NCI-H2081 treated with DMSO at 0.1 percent for 48 hours (cell line): ENCODE results near the gene TNKS2.
"Not testable (repeated sequence)": the region's sequence is repeated elsewhere in the genome, so short reads cannot be mapped to it uniquely, and the experiment has no call there.

Experiments
- DNase-seq: peaks from one replicate; lab custom pipeline; 2025; lab: John Stamatoyannopoulos, UW

The TNKS2 gene

GRCh38 chr10:91865562-91866081, 67.4 kb downstream of the TNKS2 start:
- DNase-seq: no peak

DNA sequence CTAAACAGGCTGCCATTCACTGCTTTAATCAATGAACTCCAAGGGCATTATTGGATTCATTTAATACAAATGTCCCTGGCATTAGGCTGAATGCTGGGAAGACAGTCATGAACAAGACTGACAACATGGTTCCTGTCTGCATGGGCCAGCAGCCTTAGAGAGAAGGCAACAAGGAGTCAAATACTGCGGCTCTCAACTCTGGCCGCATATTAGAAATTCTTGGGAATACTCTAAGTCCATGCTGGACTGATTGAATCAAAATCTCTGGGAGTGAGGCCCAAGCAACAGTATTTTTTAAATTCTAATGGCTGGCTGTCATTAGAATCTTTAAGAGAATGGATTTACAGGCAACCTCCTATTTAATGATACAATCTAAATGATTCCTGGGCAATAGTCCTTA, 76.9 kb downstream of the TNKS2 start:
- DNase-seq: no peak

GRCh38 chr10:91875779-91876178, 77.6 kb downstream of the TNKS2 start:
- no peak for DNase-seq

- DNase-seq: no peak
These were observed 81.4 kb downstream of the TNKS2 start for GRCh38 chr10:91879515-91880170.

DNA sequence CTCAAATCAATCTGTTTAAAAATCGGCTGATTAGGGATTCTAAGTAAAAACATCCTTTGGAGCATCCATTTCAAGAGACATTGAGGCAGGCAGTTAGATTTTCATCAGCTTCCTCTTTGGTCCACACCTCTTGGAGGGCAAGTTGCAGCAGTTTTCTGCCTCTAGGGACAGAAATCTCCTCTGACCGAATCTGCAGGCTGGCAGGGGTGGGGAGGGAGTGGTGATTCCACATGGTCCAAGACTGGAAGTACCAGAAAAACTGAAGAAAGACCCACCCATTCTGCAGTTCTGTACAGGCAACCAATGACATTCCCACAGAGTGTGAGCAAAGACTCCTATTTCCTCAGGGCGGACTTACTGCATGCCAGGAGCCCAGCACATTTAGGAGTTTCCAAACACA, 82.1 kb downstream of the TNKS2 start:
- no peak for DNase-seq

- DNase-seq: no peak
These were observed 85.6 kb downstream of the TNKS2 start for GRCh38 chr10:91883549-91884444.

- no peak for DNase-seq
These were observed 86.3 kb downstream of the TNKS2 start for GRCh38 chr10:91884536-91884935.

- no peak for DNase-seq
These were observed 87.3 kb downstream of the TNKS2 start for GRCh38 chr10:91885362-91886079.

- no peak for DNase-seq
These were observed 88.7 kb downstream of the TNKS2 start for GRCh38 chr10:91886954-91887271.

DNA sequence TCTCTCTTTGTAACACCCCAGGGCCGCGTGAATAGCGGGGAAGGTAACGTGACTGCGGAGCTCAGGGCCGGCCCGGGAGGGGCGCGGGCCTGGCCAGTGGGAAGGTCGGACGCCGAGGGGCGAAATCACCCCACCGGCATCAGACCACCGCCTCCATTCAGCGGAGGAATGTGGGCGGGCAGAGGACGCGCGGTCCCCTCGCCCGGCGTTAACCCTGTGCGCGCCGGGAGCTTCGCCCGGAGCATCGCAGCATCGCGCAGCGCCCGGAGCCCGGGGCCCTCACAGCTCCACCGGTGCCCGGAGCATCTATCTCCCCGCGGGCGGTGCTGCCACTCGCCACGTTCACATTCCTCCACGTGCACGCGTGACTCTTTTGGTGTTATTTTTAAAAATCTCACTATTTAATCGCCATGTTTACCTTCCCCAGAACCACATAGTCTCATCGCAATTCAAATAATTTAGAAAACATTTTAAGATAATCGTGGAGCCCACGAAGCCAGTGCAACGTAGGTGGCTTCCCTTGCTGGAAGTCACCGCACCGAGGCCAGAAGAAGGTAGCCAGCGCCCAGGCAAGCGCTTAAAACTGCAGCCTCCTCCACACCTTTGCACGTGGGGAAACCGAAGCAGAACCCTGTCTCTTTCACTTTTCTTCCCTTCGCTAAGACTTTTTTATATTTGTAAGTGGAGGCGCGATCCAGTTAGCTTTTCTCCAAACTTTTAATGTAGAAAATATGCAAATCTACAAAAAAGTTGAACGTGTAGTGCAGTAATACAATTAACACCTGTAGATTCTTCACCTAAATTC, 89.2 kb downstream of the TNKS2 start:
- no peak for DNase-seq

- DNase-seq: no peak
These were observed 93.1 kb downstream of the TNKS2 start for GRCh38 chr10:91891125-91892001.

GRCh38 chr10:91893051-91893450, 94.8 kb downstream of the TNKS2 start:
- no peak for DNase-seq

- DNase-seq: not testable (repeated sequence)
These were observed 96.0 kb downstream of the TNKS2 start for GRCh38 chr10:91894261-91894685.

DNA sequence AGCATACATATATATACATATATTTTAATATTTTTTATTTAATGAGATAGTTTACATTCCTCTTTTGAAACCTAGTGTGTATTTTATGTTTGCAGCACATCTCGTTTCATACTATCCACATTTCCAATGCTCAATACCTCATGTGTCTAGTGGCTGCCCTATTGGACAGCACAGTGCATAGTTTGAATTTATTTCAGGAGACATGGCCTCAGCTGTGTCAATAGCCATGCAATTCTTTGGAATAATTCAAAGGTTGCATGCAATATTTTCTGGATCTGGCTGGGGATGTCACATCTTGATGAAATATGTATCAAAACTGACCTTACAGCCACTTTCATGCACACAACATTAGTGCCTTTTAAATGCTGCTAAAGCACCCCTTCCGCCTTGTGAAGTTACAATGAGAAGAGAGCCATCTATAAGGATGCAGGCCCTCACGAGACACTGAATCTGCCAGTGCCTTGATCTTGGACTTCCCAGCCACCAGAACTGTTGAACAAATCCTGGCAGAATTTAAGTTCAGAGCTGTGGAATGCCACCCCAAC, 98.1 kb downstream of the TNKS2 start:
- DNase-seq: no peak

DNA sequence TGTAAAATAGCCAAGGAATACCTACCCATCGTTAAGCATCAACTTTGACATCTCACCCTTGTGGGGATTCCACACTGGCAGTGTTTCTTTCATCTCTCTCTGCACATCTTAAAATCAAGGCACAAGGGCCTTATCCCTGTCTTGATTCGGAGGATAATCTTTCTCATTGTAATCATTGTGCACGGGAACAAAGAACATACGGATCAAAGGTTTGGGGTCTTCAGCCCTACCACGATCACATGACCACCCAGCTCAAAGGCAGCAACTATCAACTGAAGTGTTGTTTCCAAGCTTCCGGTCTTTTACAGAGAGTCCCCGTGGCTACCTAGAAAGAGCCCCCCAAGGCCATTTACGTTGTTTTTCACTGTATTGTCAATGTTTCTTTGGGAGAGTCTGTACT, 99.2 kb downstream of the TNKS2 start:
- no peak for DNase-seq

- DNase-seq: no peak
These were observed 103.8 kb downstream of the TNKS2 start for GRCh38 chr10:91901784-91902677.

DNA sequence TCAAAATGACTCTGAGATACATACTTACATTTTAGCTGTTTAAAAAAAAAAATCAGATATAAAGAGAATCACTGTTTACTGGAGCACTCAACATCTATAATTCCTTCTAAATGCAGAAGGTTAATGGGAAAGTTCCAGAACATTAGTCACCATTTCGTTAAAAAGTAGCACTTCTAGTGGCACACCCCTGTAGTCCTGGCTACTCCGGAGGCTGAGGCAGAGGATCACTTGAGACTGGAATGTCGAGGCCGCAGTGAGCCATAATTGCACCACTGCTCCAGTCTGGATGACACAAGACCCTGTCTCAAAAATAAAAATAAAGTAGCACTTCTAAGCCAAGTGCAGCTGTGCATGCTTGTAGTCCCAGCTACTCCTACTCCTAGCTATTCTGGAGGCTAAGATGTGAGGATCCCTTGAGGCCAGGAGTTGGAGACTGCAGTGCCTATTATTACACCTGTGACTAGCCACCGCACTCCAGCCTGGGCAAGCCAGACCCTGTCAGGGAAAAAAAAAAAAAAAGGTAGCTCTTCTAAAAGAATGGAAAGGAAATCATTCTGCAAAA, 108.9 kb downstream of the TNKS2 start:
- DNase-seq: no peak

- DNase-seq: no peak
These were observed 109.7 kb downstream of the TNKS2 start for GRCh38 chr10:91907914-91908336.
